Liver (tissue), 3 donors: Measurements from ENCODE around the gene ITGBL1.

Experiments
- CTCF ChIP-seq: fragments of 150-350 bp; IDR thresholded peaks from 2 replicates; pipeline ENCODE4 v1.5.1; 2017; ENCODE audit warnings: improper control_type of control experiment, low read depth, low read length; ENCODE audit not compliant: missing input control
- GABPA ChIP-seq, 2 donors: IDR thresholded peaks in 1 of 2; conservative IDR thresholded peaks in 1 of 2; 2 replicates each; pipeline ENCODE4 v1.6.1; 2016; ENCODE audit warnings: antibody characterized with exemption in 2 of 2, mild to moderate bottlenecking in 1 of 2, moderate library complexity in 1 of 2
- HNF4A ChIP-seq, 2 donors: conservative IDR thresholded peaks; 2 replicates each; pipeline ENCODE4 v1.6.1; 2016; ENCODE audit warnings: antibody characterized with exemption in 2 of 2, mild to moderate bottlenecking in 2 of 2
- REST ChIP-seq: IDR thresholded peaks from 2 replicates; pipeline ENCODE4 v1.6.1; 2016; ENCODE audit warnings: antibody characterized with exemption, mild to moderate bottlenecking
- SP1 ChIP-seq: IDR thresholded peaks from 2 replicates; pipeline ENCODE4 v1.6.1; 2018; ENCODE audit warnings: antibody characterized with exemption, mild to moderate bottlenecking
- TF ChIP-seq, protein P1 (sequence below): IDR thresholded peaks from 2 replicates; pipeline ENCODE4 v1.6.1; 2016; ENCODE audit warnings: antibody characterized with exemption
- TF ChIP-seq, protein P2 (sequence below): IDR thresholded peaks from 2 replicates; pipeline ENCODE4 v1.6.1; 2016; ENCODE audit warnings: antibody characterized with exemption
- donor health status: healthy.
- donor health status: healthy.

DNA sequence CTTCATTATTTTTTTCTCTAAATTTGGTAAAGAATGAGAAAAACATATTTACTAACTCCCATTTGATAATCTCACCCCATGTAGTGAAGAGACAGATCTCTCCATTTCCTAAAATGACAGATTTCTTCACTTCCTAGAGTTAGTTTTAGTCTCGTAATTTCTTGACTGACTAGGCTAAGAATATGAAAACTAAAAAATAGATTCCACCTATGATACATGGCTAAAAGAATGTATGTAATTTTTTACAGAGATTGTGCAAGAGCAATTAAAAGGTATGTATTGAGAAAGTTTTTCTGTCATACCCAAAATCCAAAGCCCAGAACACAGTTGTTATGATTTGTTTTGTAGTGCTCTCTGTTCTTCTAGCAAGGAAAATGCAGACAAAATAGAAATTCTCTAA lies 45.7 kb upstream of the ITGBL1 start:
- TF ChIP-seq SP1 (no peak), CTCF (no peak), GABPA (IDR thresholded peaks at IDR 0.05 in 1 of 2, conservative IDR thresholded peaks at IDR 0.05 in 1 of 2) (no peak), HNF4A (conservative IDR thresholded peaks at IDR 0.05) (no peak), REST (no peak)
- TF ChIP-seq, protein P1, sequence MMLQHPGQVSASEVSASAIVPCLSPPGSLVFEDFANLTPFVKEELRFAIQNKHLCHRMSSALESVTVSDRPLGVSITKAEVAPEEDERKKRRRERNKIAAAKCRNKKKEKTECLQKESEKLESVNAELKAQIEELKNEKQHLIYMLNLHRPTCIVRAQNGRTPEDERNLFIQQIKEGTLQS = no peak
- TF ChIP-seq, protein P2, sequence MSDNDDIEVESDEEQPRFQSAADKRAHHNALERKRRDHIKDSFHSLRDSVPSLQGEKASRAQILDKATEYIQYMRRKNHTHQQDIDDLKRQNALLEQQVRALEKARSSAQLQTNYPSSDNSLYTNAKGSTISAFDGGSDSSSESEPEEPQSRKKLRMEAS = no peak
